Epithelial cell of esophagus (primary cell): ENCODE data around the gene TFR2.
"Not testable (repeated sequence)": the region's sequence is repeated elsewhere in the genome, so short reads cannot be mapped to it uniquely, and the experiment has no call there.

ENCODE experiments used
- DNase-seq: peaks from one replicate; pipeline ENCODE4 v3.0.0; 2010; ENCODE audit warnings: low read depth
- H3K4me3 ChIP-seq: 2 replicates; pipeline ENCODE4 v1.5.1; 2011; ENCODE audit warnings: mild to moderate bottlenecking, low read length, control low read depth
- CTCF ChIP-seq: IDR thresholded peaks from 2 replicates; pipeline ENCODE4 v1.5.1; 2011; ENCODE audit warnings: low read depth, mild to moderate bottlenecking, low read length, control low read depth, inconsistent platforms; ENCODE audit not compliant: insufficient read depth; ENCODE audit errors: missing control alignments

Gene TFR2

GRCh38 chr7:100673302-100673941, 32.1 kb upstream of the TFR2 start, which contains the start of gene GNB2:
Gene GNB2, plus strand, starts transcription at chr7:100673740. Its CDS starts 2,526 bp downstream, at chr7:100676266.
- TF ChIP-seq CTCF: no peak
- H3K4me3 ChIP-seq: peak within 1 kb of the TSS; percentile 93
- DNase-seq: peak; percentile 99

- TF ChIP-seq CTCF: no peak
- H3K4me3 ChIP-seq: no peak overlapping the region
- no peak for DNase-seq
These were observed 30.3 kb upstream of the TFR2 start for GRCh38 chr7:100671353-100672327.

GRCh38 chr7:100670074-100670473, 28.7 kb upstream of the TFR2 start:
- no peak for TF ChIP-seq CTCF
- no peak for DNase-seq
- no peak overlapping the region for H3K4me3 ChIP-seq

- H3K4me3 ChIP-seq, DNase-seq: not testable (repeated sequence)
These were observed 27.8 kb upstream of the TFR2 start for GRCh38 chr7:100669106-100669505.

- no peak for DNase-seq
- TF ChIP-seq CTCF: no peak
- H3K4me3 ChIP-seq: no peak overlapping the region
These were observed 26.7 kb upstream of the TFR2 start for GRCh38 chr7:100668069-100668449.

- DNase-seq: no peak
- no peak overlapping the region for H3K4me3 ChIP-seq
- no peak for TF ChIP-seq CTCF
These were observed 26.1 kb upstream of the TFR2 start for GRCh38 chr7:100667331-100668068.

GRCh38 chr7:100665168-100665726, 23.9 kb upstream of the TFR2 start:
- no peak for TF ChIP-seq CTCF
- no peak for DNase-seq
- no peak overlapping the region for H3K4me3 ChIP-seq

GRCh38 chr7:100662194-100662776, 20.9 kb upstream of the TFR2 start:
- DNase-seq: not testable (repeated sequence)

More at GRCh38 chr7:100662194-100662776, 20.9 kb upstream of the TFR2 start:
- H3K4me3 ChIP-seq: not testable (repeated sequence)
